Measurements from ENCODE around the gene PRKCH. TPM values are rescaled to one million over a fixed set of nuclear protein-coding genes. Genes with fewer than 3 reads are reported as not detected.
A peak's percentile ranks its signal among the peaks of the same experiment; 100 is the strongest.

The PRKCH gene
- total RNA-seq, 1 experiment from 2014 or later = 5.2 TPM

DNA sequence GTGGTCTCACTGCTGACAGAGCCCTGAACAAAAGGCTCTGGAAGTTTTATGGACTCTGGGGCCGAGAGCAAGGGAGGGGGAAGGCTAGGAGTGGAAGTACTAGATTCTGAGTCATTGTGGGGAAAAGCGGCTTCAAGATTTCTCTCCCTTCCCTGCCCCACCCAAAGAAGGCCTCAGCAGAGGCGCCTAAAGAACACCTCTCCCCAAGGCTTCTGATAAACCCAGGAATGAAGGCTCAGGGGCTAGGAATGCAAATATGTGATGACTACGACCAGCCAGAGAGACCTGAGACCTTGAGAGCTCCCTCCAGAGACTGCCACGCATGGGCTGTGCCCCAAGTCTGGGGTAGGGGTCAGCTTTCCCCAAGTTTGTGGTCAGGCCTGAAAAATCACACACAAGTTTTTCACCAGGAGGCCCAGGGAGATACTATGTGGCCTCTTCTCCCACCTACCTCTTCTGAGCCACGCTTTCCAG is 243.3 kb downstream of the PRKCH start:
- no peaks in the 10 kb centered on the region for H3K27me3 ChIP-seq (ENCODE audit: insufficient read depth, low read length)
- H3K4me2 ChIP-seq (ENCODE audit: insufficient read depth, insufficient read length, low read length) = no peak overlapping the region

More for the DNA sequence above, 243.3 kb downstream of the PRKCH start:
- no peak overlapping the region for H3K27ac ChIP-seq (ENCODE audit: insufficient read length, low read depth, low read length)
- H2BK15ac ChIP-seq (ENCODE audit: low read depth, low read length) = no peak overlapping the region
- H3K4me1 Mint-ChIP-seq = peaks cover 47 to 53% of the 10 kb centered on the region in 2 experiments
- H3K36me3 Mint-ChIP-seq (ENCODE audit: insufficient read depth in 1 of 3, low read depth in 3 of 3) = no peaks in the 10 kb centered on the region
- no peak overlapping the region for H3T11ph ChIP-seq (ENCODE audit: low read length)
- no peak overlapping the region for H2BK12ac ChIP-seq (ENCODE audit: insufficient read length, low read depth, low read length)
- no peaks in the 10 kb centered on the region for H3K9me3 ChIP-seq (ENCODE audit: control insufficient read depth, low read depth, low read length)
- H2AFZ ChIP-seq (ENCODE audit: low read length) = no peak overlapping the region
- H4K8ac ChIP-seq (replicated peaks; ENCODE audit: insufficient read length, low read depth, low read length) = no peak overlapping the region
- TF ChIP-seq, protein P1, sequence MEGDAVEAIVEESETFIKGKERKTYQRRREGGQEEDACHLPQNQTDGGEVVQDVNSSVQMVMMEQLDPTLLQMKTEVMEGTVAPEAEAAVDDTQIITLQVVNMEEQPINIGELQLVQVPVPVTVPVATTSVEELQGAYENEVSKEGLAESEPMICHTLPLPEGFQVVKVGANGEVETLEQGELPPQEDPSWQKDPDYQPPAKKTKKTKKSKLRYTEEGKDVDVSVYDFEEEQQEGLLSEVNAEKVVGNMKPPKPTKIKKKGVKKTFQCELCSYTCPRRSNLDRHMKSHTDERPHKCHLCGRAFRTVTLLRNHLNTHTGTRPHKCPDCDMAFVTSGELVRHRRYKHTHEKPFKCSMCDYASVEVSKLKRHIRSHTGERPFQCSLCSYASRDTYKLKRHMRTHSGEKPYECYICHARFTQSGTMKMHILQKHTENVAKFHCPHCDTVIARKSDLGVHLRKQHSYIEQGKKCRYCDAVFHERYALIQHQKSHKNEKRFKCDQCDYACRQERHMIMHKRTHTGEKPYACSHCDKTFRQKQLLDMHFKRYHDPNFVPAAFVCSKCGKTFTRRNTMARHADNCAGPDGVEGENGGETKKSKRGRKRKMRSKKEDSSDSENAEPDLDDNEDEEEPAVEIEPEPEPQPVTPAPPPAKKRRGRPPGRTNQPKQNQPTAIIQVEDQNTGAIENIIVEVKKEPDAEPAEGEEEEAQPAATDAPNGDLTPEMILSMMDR (conservative IDR thresholded peaks at IDR 0.05) = no peak
- H3K18ac ChIP-seq (ENCODE audit: insufficient read length, low read depth, low read length) = no peak overlapping the region
- H3K27me3 Mint-ChIP-seq (ENCODE audit: low read depth) = peaks cover 17% of the 10 kb centered on the region
- H3K56ac ChIP-seq (ENCODE audit: insufficient read length, low read depth, low read length) = no peak overlapping the region
- H3K27ac Mint-ChIP-seq = peak overlapping the region; percentile 29 to 64 (median 63); a peak in 3 of 7 replicates
- no peak overlapping the region for H4K5ac ChIP-seq (ENCODE audit: insufficient read length, low read depth, low read length)
- H4K91ac ChIP-seq (ENCODE audit: insufficient read length, low read depth, low read length) = no peak overlapping the region
- H3K4ac ChIP-seq (ENCODE audit: low read depth, low read length) = no peak overlapping the region
- no peak overlapping the region for H2BK120ac ChIP-seq (ENCODE audit: low read depth, low read length, poor library complexity, severe bottlenecking)
- no peak overlapping the region for H3K14ac ChIP-seq (ENCODE audit: insufficient read depth, low read length)
- no peaks in the 10 kb centered on the region; the same call in 1 of the 2 replicates for H3K4me1 ChIP-seq (ENCODE audit: insufficient read depth, low read length)
- H2BK5ac ChIP-seq (ENCODE audit: insufficient read length, low read length) = no peak overlapping the region
- H2BK20ac ChIP-seq (ENCODE audit: low read depth, low read length, poor library complexity, severe bottlenecking) = no peak overlapping the region
- H3K9me3 Mint-ChIP-seq = no peaks in the 10 kb centered on the region; a peak in 1 of 5 replicates
- no peaks in the 10 kb centered on the region for H3K79me2 ChIP-seq (ENCODE audit: insufficient read depth, low read length)
- peaks cover 3% of the 10 kb centered on the region for H3K23me2 ChIP-seq (ENCODE audit: insufficient read length, low read depth, low read length, poor library complexity, severe bottlenecking)
- H3K4me3 Mint-ChIP-seq = no peak overlapping the region
- H4K20me1 ChIP-seq (ENCODE audit: control insufficient read depth, insufficient read depth, insufficient read length) = no peaks in the 10 kb centered on the region
- H3K23ac ChIP-seq (ENCODE audit: insufficient read length, low read depth, low read length) = no peak overlapping the region
- no peak for DNase-seq
- no CpG with 5 or more reads among the region's 6 CpGs for WGBS (ENCODE audit: extremely low coverage, insufficient read length, low lambda C conversion rate)
- no peaks in the 10 kb centered on the region for H3K79me1 ChIP-seq (ENCODE audit: insufficient read depth, low read depth, low read length, poor library complexity, severe bottlenecking)
- no peak overlapping the region for H2AK5ac ChIP-seq (ENCODE audit: insufficient read length, low read length)
- no peak overlapping the region for H3K9ac ChIP-seq (ENCODE audit: extremely low read depth, insufficient read length, low read length)
